GM12892 (cell line): Measurements from ENCODE around the gene ZNF2. TPM values are rescaled to one million over a fixed set of nuclear protein-coding genes. Genes with fewer than 3 reads are reported as not detected.

ENCODE experiments used
- DNase-seq: peaks from one replicate; pipeline ENCODE4 v3.0.0; 2011; ENCODE audit not compliant: insufficient read length
- FAIRE-seq: peaks from 2 replicates; lab custom pipeline; 2011; peaks lifted over from hg19 to GRCh38; lab: Jason Lieb, UNC
- POLR2A ChIP-seq: IDR thresholded peaks from 2 replicates; pipeline ENCODE4 v1.6.1; 2011; ENCODE audit warnings: low read depth, low read length, control low read depth
- POLR2AphosphoS5 ChIP-seq: IDR thresholded peaks from 2 replicates; pipeline ENCODE4 v1.6.1; 2011; ENCODE audit warnings: low read depth, low read length, control low read depth
- TAF1 ChIP-seq: IDR thresholded peaks from 2 replicates; pipeline ENCODE4 v1.6.1; 2011; ENCODE audit warnings: low read depth, mild to moderate bottlenecking, control low read depth, low read length, borderline replicate concordance
- polyA plus RNA-seq: library from polyadenylated mRNA; unstranded; fragments of >200 nt; gene quantifications from one replicate; pipeline ENCODE4 v1.2.1, GENCODE V29; 2012; ENCODE audit warnings: missing spikeins, inconsistent platforms; ENCODE audit not compliant: missing spikeins

Gene ZNF2
- 2.2 TPM for polyA plus RNA-seq

- peak; percentile 96 for FAIRE-seq
- TF ChIP-seq POLR2A: peak; percentile 96
- peak; percentile 97 for TF ChIP-seq TAF1
- peak; percentile 94 for TF ChIP-seq POLR2AphosphoS5
- DNase-seq: peak; percentile 96
Observed at GRCh38 chr2:95165371-95166064, at the start of gene ZNF2. Gene ZNF2 (plus strand): TSS chr2:95165809. CDS start chr2:95176227, 10,418 bp downstream.

- no peak for FAIRE-seq
- DNase-seq: no peak
- TF ChIP-seq TAF1 (no peak), POLR2AphosphoS5 (no peak), POLR2A (no peak)
Observed at GRCh38 chr2:95121093-95121406, 44.6 kb upstream of the ZNF2 start.

- DNase-seq: peak; percentile 90
- FAIRE-seq: peak; percentile 92
- TF ChIP-seq POLR2A: peak; percentile 90
- peak; percentile 48; the same call in 1 of the 2 replicates for TF ChIP-seq TAF1
- peak; percentile 78; the same call in 1 of the 2 replicates for TF ChIP-seq POLR2AphosphoS5
Observed at GRCh38 chr2:95121407-95122196, 44.0 kb upstream of the ZNF2 start, which contains the start of gene MRPS5. Gene MRPS5 (minus strand): TSS chr2:95121808. CDS start chr2:95121791, 17 bp downstream.

- no peak for TF ChIP-seq POLR2AphosphoS5
- TF ChIP-seq TAF1: no peak
- TF ChIP-seq POLR2A: no peak
- no peak for DNase-seq
- FAIRE-seq: no peak
Observed at GRCh38 chr2:95122197-95122551, 43.4 kb upstream of the ZNF2 start.

- TF ChIP-seq POLR2A (no peak), POLR2AphosphoS5 (no peak), TAF1 (no peak)
- DNase-seq (no peak), FAIRE-seq (no peak)
Observed at GRCh38 chr2:95138702-95139101, 26.9 kb upstream of the ZNF2 start.

- FAIRE-seq (no peak), DNase-seq (no peak)
- TF ChIP-seq POLR2AphosphoS5 (no peak), POLR2A (no peak), TAF1 (no peak)
Observed at GRCh38 chr2:95143838-95144237, 21.8 kb upstream of the ZNF2 start.

GRCh38 chr2:95149397-95149984, 16.1 kb upstream of the ZNF2 start:
- no peak for TF ChIP-seq POLR2AphosphoS5
- no peak for TF ChIP-seq TAF1
- no peak for TF ChIP-seq POLR2A
- no peak for FAIRE-seq
- DNase-seq: no peak

- DNase-seq: no peak
- FAIRE-seq: no peak
- TF ChIP-seq TAF1 (no peak), POLR2AphosphoS5 (no peak), POLR2A (no peak)
Observed at GRCh38 chr2:95158441-95158840, 7.2 kb upstream of the ZNF2 start.

- DNase-seq (peak; percentile 46), FAIRE-seq (no peak)
- TF ChIP-seq TAF1 (no peak), POLR2A (no peak), POLR2AphosphoS5 (no peak)
Observed at GRCh38 chr2:95158891-95159619, 6.6 kb upstream of the ZNF2 start.

- FAIRE-seq (no peak), DNase-seq (peak; percentile 74)
- TF ChIP-seq POLR2AphosphoS5 (no peak), TAF1 (no peak), POLR2A (no peak)
Observed at GRCh38 chr2:95159690-95160449, 5.7 kb upstream of the ZNF2 start, which contains the start of gene ZNF514. Gene ZNF514 (minus strand): TSS chr2:95159848. CDS start chr2:95153253, 6,595 bp downstream.

- FAIRE-seq: no peak
- TF ChIP-seq POLR2A (no peak), TAF1 (no peak), POLR2AphosphoS5 (no peak)
- DNase-seq: no peak
Observed at GRCh38 chr2:95165030-95165370, 609 bp upstream of the ZNF2 start.
